Spleen (tissue), 11 donors: Measurements from ENCODE around the gene NPIPB2. TPM values are rescaled to one million over a fixed set of nuclear protein-coding genes. Genes with fewer than 3 reads are reported as not detected.

Experiments used
- DNase-seq: peaks from one replicate; pipeline ENCODE4 v3.0.0-alpha.2; 2020
- H3K27ac ChIP-seq, 8 donors: fragments of 200-600 bp; sonication (generic) in 7 of 8; 1 replicate in 4 of 8; 2 replicates in 4 of 8; pipeline versions ENCODE4 v1.5.0 to v1.8.0; 2016 to 2021; ENCODE audit warnings: inconsistent platforms in 4 of 8, mild to moderate bottlenecking in 4 of 8, moderate library complexity in 1 of 8
- H3K27me3 ChIP-seq, 7 donors: fragments of 200-600 bp; sonication (generic) in 6 of 7; replicated peaks in 1 of 7; 1 replicate in 4 of 7; 2 replicates in 3 of 7; pipeline versions ENCODE4 v1.5.0 to v1.8.0; 2016 to 2021; ENCODE audit warnings: inconsistent platforms in 3 of 7, mild to moderate bottlenecking in 1 of 7
- H3K36me3 ChIP-seq, 6 donors: fragments of 200-600 bp; sonication (generic) in 5 of 6; 1 replicate in 4 of 6; 2 replicates in 2 of 6; pipeline versions ENCODE4 v1.5.0 to v1.8.0; 2016 to 2021; ENCODE audit warnings: inconsistent platforms in 2 of 6
- H3K4me1 ChIP-seq, 6 donors: fragments of 200-600 bp; sonication (generic) in 5 of 6; 1 replicate in 3 of 6; 2 replicates in 3 of 6; pipeline versions ENCODE4 v1.5.0 to v1.8.0; 2016 to 2021; ENCODE audit warnings: inconsistent platforms in 3 of 6
- H3K4me3 ChIP-seq, 8 donors: fragments of 200-600 bp; sonication (generic) in 7 of 8; 1 replicate in 4 of 8; 2 replicates in 4 of 8; pipeline versions ENCODE4 v1.5.0 to v1.8.0; 2016 to 2021; ENCODE audit warnings: inconsistent platforms in 4 of 8, mild to moderate bottlenecking in 4 of 8, moderate library complexity in 2 of 8
- H3K9me3 ChIP-seq, 8 donors: fragments of 200-600 bp; sonication (generic) in 7 of 8; 1 replicate in 4 of 8; 2 replicates in 4 of 8; pipeline versions ENCODE4 v1.5.0 to v1.8.0; 2016 to 2021; ENCODE audit warnings: inconsistent platforms in 4 of 8
- CTCF ChIP-seq, 11 experiments: fragments of 200-600 bp in 7 of 11; fragments of 450-650 bp in 4 of 11; sonication (generic) in 4 of 11; IDR thresholded peaks in 8 of 11; conservative IDR thresholded peaks in 3 of 11; 1 replicate in 7 of 11; 2 replicates in 4 of 11; pipeline versions ENCODE4 v1.4.0 to v1.8.0; 2016 to 2021; ENCODE audit warnings: antibody characterized with exemption in 11 of 11, inconsistent platforms in 4 of 11, mild to moderate bottlenecking in 1 of 11
- POLR2A ChIP-seq, 3 donors: fragments of 450-650 bp; IDR thresholded peaks; one replicate each; pipeline ENCODE4 v1.5.1; 2017; ENCODE audit warnings: antibody characterized with exemption in 3 of 3, mild to moderate bottlenecking in 1 of 3
- POLR2AphosphoS5 ChIP-seq, 3 donors: sonication (generic); formaldehyde crosslinking; IDR thresholded peaks; one replicate each; pipeline ENCODE4 v1.5.1; 2017; ENCODE audit warnings: antibody characterized with exemption in 3 of 3
- WGBS, 5 donors: extraction: QIAGEN DNeasy Blood & Tissue Kit in 3 of 5; methylation state at CpG; one replicate each; pipeline versions ENCODE4 v1.1.5 to v1.1.7; 2013 to 2018; 5-methylcytosine and 5-hydroxymethylcytosine counted together
- intact Hi-C: fragments of 100-400 bp; cut with DNase I; formaldehyde crosslinking; loops from one replicate; pipeline ENCODE4 v1.15.0; 2023; ENCODE audit warnings: low total_unique reads
- polyA plus RNA-seq, 3 donors: library from polyadenylated mRNA; stranded (reverse); fragments of 200-250 nt; gene quantifications; one replicate each; pipeline ENCODE4 v1.2.1, GENCODE V29; 2013
- small RNA-seq, 4 donors: library from RNA; depleted of rRNA; stranded (forward); fragments of <200 nt; gene quantifications; one replicate each; pipeline ENCODE3, GENCODE V24; 2016
- total RNA-seq, 7 donors: library from RNA; depleted of rRNA in 3 of 7; stranded (reverse); fragments of >200 nt in 3 of 7; fragmentation: NEBNext Ultra II Directional in 4 of 7; extraction: Animal tissue kit (Norgen Biotek cat#: 25700) in 4 of 7; gene quantifications; one replicate each; pipeline versions ENCODE4 v1.1.0 to v1.2.1, GENCODE V29; 2016 to 2021
- donor health status: healthy with polysubstance abuse.
- donor health status: DM: no; HTN: no; CAD: no; lungs with moderate emphysema.
- donor health status: DM: no; HTN: no; CAD: no.
- donor health status: Bipolar disorder and iron deficiency.
- donor health status: healthy.
- donor health status: DM: no; HTN: no; CAD: no.
- donor health status: DM: yes; HTN: yes; CAD: no.

Gene NPIPB2
- total and polyA plus RNA-seq, 10 donors, result 4.0 to 23.7 (median 10.9) TPM

DNA sequence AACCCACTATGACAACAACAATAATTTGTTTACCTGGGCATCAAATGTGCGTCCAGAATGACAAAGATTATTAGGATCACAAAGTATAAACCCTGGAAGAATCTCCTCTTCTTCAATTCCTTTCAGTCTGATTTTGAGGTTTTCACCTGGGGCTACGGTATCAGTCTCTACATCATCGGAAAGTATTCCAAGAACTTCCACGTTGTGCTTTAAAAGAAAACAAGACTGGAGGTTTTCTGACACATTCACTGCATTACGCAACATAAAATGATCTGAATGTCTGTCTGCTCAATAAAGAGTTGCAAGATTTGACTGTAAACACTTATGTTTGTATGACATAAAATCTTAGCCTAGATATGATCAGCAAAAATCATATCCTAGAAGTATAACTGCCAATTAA lies 64.5 kb downstream of the NPIPB2 start:
- H3K27ac ChIP-seq, result no peak overlapping the region
- peaks cover 0 to 6% (median 0%) of the 10 kb centered on the region in 6 donors for H3K4me1 ChIP-seq
- H3K9me3 ChIP-seq, result no peaks in the 10 kb centered on the region
- WGBS, 5 donors, result 87 to 94% (median 88%) methylated on average over 5 of the region's 5 CpGs
- intact Hi-C loops, result no loop called here
- peaks cover 0 to 100% (median 83%) of the 10 kb centered on the region in 6 donors for H3K36me3 ChIP-seq
- no peak for TF ChIP-seq CTCF (IDR thresholded peaks at IDR 0.05 in 8 of 11, conservative IDR thresholded peaks at IDR 0.05 in 3 of 11)
- TF ChIP-seq POLR2AphosphoS5 (IDR thresholded peaks at IDR 0.05), result no peak
- TF ChIP-seq POLR2A (IDR thresholded peaks at IDR 0.05), result no peak
- H3K27me3 ChIP-seq, result no peaks in the 10 kb centered on the region
- no peak for DNase-seq
- no peak overlapping the region for H3K4me3 ChIP-seq

Small RNAs within 50 kb of the gene (small RNA-seq; reads per million reads assigned to genes)
- gene AC007216.5, result 0 reads per million in 4 donors
- 0 to 0.34 (median 0) reads per million in 4 donors for gene COX6CP1
- 0 reads per million in 4 donors for gene UBL5P4

Other genes starting within 250 kb of the NPIPB2 start
- 100 to 1,000 TPM in 1 of 7 donors, 10 to 100 TPM in 6; 42.7 to 104 (median 64.0) TPM for gene TXNDC11, start 199.2 kb downstream of the NPIPB2 start, total RNA-seq
- gene TXNDC11, start 199.2 kb downstream of the NPIPB2 start, polyA plus RNA-seq, result 10 to 100 TPM; 28.3 to 43.4 (median 36.6) TPM
- 100 to 1,000 TPM in 3 of 7 donors, 10 to 100 TPM in 4; 77.1 to 118 (median 90.3) TPM for gene ZC3H7A, start 144.8 kb downstream of the NPIPB2 start, total RNA-seq
- gene ZC3H7A, start 144.8 kb downstream of the NPIPB2 start, polyA plus RNA-seq, result 10 to 100 TPM; 28.7 to 41.6 (median 34.1) TPM
- gene RSL1D1, start 90.5 kb downstream of the NPIPB2 start, total RNA-seq, result 100 to 1,000 TPM in 6 of 7 donors, 10 to 100 TPM in 1; 85.8 to 135 (median 112) TPM
- gene RSL1D1, start 90.5 kb downstream of the NPIPB2 start, polyA plus RNA-seq, result 100 to 1,000 TPM in 2 of 3 donors, 10 to 100 TPM in 1; 75.6 to 124 (median 104) TPM
- 100 to 1,000 TPM in 1 of 7 donors, 10 to 100 TPM in 6; 54.6 to 123 (median 72.7) TPM for gene GSPT1, start 26.1 kb downstream of the NPIPB2 start, total RNA-seq
- gene GSPT1, start 26.1 kb downstream of the NPIPB2 start, polyA plus RNA-seq, result 10 to 100 TPM; 17.1 to 24.7 (median 24.2) TPM
- gene TNFRSF17, start 23.2 kb upstream of the NPIPB2 start, total RNA-seq, result 10 to 100 TPM in 2 of 7 donors, 1 to 10 TPM in 5; 4.8 to 20.1 (median 7.5) TPM
- 10 to 100 TPM in 2 of 3 donors, 1 to 10 TPM in 1; 9.5 to 15.1 (median 14.7) TPM for gene TNFRSF17, start 23.2 kb upstream of the NPIPB2 start, polyA plus RNA-seq
- 10 to 100 TPM; 42.5 to 91.9 (median 78.5) TPM for gene SNX29, start 34.7 kb upstream of the NPIPB2 start, total RNA-seq
- gene SNX29, start 34.7 kb upstream of the NPIPB2 start, polyA plus RNA-seq, result 1 to 10 TPM; 5.7 to 6.9 (median 6.9) TPM